Kidney (tissue), 14 donors: ENCODE results near the gene RGS6. TPM values are rescaled to one million over a fixed set of nuclear protein-coding genes. Genes with fewer than 3 reads are reported as not detected.

Experiments used
- DNase-seq, 5 donors: peaks; one replicate each; pipeline ENCODE4 v3.0.0-alpha.2; 2013 to 2020
- FAIRE-seq: peaks from 2 replicates; lab custom pipeline; 2012; peaks lifted over from hg19 to GRCh38; lab: Jason Lieb, UNC
- H3K27ac ChIP-seq, 2 donors: one replicate each; pipeline ENCODE4 v1.7.0; 2013; ENCODE audit warnings: low read depth in 2 of 2, low read length in 2 of 2, inconsistent platforms in 1 of 2
- H3K27me3 ChIP-seq: one replicate; pipeline ENCODE4 v1.7.1; 2013; ENCODE audit warnings: low read length, inconsistent platforms; ENCODE audit not compliant: control insufficient read depth, insufficient read depth
- H3K36me3 ChIP-seq, 3 donors: one replicate each; pipeline versions ENCODE4 v1.7.0 to v1.7.1; 2013; ENCODE audit warnings: low read length in 3 of 3, control low read depth in 1 of 3, inconsistent platforms in 1 of 3; ENCODE audit not compliant: insufficient read depth in 3 of 3, control insufficient read depth in 2 of 3
- H3K4me1 ChIP-seq, 3 donors: one replicate each; pipeline versions ENCODE4 v1.7.0 to v1.7.1; 2013; ENCODE audit warnings: low read length in 3 of 3, inconsistent platforms in 1 of 3, low read depth in 1 of 3; ENCODE audit not compliant: control insufficient read depth in 2 of 3, insufficient read depth in 2 of 3
- H3K4me3 ChIP-seq, 3 donors: one replicate each; pipeline versions ENCODE4 v1.7.0 to v1.8.1; 2013; ENCODE audit warnings: low read length in 3 of 3, control low read depth in 1 of 3, inconsistent platforms in 1 of 3
- H3K9ac ChIP-seq, 3 donors: one replicate each; pipeline versions ENCODE4 v1.7.0 to v1.7.1; 2013; ENCODE audit warnings: low read length in 3 of 3, control low read depth in 1 of 3, inconsistent platforms in 1 of 3
- H3K9me3 ChIP-seq, 3 donors: one replicate each; pipeline versions ENCODE4 v1.7.0 to v1.7.1; 2013; ENCODE audit warnings: low read length in 3 of 3, control low read depth in 1 of 3, inconsistent platforms in 1 of 3; ENCODE audit not compliant: control insufficient read depth in 2 of 3, insufficient read depth in 1 of 3
- intact Hi-C: fragments of 100-400 bp; cut with DNase I; formaldehyde crosslinking; loops from one replicate; pipeline ENCODE4 v1.11.1; 2022
- polyA plus RNA-seq: library from polyadenylated mRNA; stranded (reverse); fragments of 350-450 nt; fragmentation: Illumina TruSeq; extraction: RNeasy Lipid Tissue Mini Kit (QIAGEN cat#74804); gene quantifications from one replicate; pipeline ENCODE4 v1.2.3, GENCODE V29; 2014; ENCODE audit warnings: low read depth, low replicate concordance; ENCODE audit not compliant: insufficient read depth
- total RNA-seq: library from RNA; stranded (reverse); fragmentation: NEBNext Ultra II Directional; extraction: Animal tissue kit (Norgen Biotek cat#: 25700); gene quantifications from one replicate; pipeline ENCODE4 v1.2.1, GENCODE V29; 2021
- TF ChIP-seq, protein P1 (sequence below): IDR thresholded peaks from 3 replicates; pipeline ENCODE4 v1.5.1; 2012; ENCODE audit warnings: mild to moderate bottlenecking, moderate library complexity, borderline replicate concordance; ENCODE audit not compliant: insufficient read depth; ENCODE audit errors: extremely low read depth
- donor health status: control.
- donor health status: control.
- donor health status: control.
- donor health status: control.
- donor health status: control.
- donor health status: DM: yes; HTN: yes; CAD: no.
- donor health status: Normal renal cell carcinoma (clear cell type).

The RGS6 gene
- total and polyA plus RNA-seq, 2 donors from 2014 or later: 1.1 to 1.4 TPM

DNA sequence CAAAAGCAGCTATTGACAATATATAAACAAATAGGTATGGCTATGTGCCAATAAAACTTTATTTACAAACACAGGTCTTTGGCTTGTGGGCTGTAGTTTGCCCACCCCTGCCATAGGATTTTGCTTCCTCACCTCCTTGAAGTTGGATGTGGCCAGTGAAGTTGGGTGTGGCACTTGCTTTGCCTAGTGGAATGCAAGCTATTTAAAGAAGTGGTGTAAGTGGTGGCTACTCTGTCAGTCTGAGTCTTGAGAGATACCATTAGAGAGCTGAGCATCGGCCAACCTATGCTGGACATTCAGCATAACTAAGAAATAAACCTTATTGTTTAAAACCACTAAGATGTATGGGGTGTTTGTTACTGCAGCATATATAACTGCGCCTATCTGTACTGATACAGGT lies 321.3 kb downstream of the RGS6 start:
- intact Hi-C loops: no loop called here
- Histone ChIP-seq H3K9me3 (peaks cover 0 to 5% (median 0%) of the 10 kb centered on the region in 3 donors), H3K4me1 (no peaks in the 10 kb centered on the region), H3K36me3 (no peaks in the 10 kb centered on the region), H3K27ac (no peak overlapping the region), H3K4me3 (no peak overlapping the region), H3K27me3 (no peaks in the 10 kb centered on the region), H3K9ac (no peak overlapping the region)
- DNase-seq: no peak
- TF ChIP-seq, protein P1, sequence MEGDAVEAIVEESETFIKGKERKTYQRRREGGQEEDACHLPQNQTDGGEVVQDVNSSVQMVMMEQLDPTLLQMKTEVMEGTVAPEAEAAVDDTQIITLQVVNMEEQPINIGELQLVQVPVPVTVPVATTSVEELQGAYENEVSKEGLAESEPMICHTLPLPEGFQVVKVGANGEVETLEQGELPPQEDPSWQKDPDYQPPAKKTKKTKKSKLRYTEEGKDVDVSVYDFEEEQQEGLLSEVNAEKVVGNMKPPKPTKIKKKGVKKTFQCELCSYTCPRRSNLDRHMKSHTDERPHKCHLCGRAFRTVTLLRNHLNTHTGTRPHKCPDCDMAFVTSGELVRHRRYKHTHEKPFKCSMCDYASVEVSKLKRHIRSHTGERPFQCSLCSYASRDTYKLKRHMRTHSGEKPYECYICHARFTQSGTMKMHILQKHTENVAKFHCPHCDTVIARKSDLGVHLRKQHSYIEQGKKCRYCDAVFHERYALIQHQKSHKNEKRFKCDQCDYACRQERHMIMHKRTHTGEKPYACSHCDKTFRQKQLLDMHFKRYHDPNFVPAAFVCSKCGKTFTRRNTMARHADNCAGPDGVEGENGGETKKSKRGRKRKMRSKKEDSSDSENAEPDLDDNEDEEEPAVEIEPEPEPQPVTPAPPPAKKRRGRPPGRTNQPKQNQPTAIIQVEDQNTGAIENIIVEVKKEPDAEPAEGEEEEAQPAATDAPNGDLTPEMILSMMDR: no peak
- no peak for FAIRE-seq

DNA sequence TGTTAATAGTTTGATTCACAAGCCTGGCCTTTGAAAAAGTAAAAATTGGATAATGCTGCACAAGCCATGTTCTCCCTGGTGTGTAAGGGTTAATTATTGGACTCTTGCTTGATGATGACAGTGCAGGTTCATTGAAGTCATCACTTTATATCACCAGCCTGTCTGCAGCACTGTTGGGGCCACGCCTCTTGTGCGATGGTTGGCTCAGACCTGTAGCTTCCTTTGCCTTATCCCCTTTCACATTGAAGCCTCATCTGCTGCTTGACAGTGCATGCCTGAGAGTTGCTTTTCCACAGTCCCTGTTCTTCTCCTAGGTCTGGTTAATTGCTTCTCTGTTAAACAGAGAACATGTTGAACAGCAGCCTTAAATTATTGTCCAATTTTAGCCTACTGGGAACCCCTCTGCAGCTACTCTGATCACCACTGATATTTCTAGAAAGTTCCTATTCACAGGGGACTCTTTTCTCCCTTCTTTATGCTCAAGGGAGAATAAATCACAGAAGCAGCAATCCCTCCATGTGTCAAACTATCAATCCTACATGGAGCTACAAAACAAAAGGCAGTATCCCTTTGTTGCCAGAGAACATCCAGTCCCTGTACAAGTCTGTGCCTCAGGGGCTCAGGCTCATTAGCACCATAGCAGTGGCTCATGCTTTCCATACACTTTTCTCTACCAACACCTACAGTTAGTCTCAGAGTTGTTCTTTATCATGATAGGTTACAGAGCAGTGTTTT lies 322.1 kb downstream of the RGS6 start:
- no peaks in the 10 kb centered on the region for H3K4me1 ChIP-seq
- H3K27ac ChIP-seq: no peak overlapping the region
- DNase-seq (no peak), FAIRE-seq (no peak)
- no peaks in the 10 kb centered on the region for H3K27me3 ChIP-seq
- intact Hi-C loops: no loop called here
- peaks cover 0 to 5% (median 0%) of the 10 kb centered on the region in 3 donors for H3K9me3 ChIP-seq
- no peak overlapping the region for H3K4me3 ChIP-seq
- H3K36me3 ChIP-seq: no peaks in the 10 kb centered on the region
- TF ChIP-seq, protein P1: no peak
- no peak overlapping the region for H3K9ac ChIP-seq

DNA sequence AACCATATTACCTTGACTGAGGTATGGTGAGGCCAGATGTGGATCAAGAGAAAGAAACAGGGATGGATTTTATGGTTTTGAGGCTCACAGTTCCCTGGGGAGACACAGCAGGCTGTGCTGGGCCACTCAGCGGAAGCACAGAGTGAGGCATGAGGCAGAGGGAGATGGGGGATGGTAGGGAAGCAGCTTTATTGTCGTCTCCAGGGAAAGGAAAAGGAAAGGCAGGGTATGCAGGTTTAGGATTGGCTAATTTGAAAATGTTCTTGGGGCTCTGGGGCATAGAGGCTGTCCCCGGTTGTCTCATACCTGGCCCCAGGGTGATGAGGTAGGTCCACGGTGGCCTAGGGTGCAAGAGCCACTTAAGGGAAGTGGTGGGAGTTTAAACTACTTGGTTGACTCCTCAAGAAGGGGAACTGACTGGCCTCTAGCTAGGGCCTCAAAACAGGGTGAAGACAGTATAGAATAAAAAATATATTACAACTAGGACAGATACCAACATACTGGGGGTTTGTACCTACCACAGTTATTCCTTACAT lies 322.8 kb downstream of the RGS6 start:
- peaks cover 0 to 5% (median 0%) of the 10 kb centered on the region in 3 donors for H3K9me3 ChIP-seq
- H3K27me3 ChIP-seq: no peaks in the 10 kb centered on the region
- H3K9ac ChIP-seq: no peak overlapping the region
- intact Hi-C loops: no loop called here
- no peak overlapping the region for H3K4me3 ChIP-seq
- no peaks in the 10 kb centered on the region for H3K36me3 ChIP-seq
- H3K27ac ChIP-seq: no peak overlapping the region
- FAIRE-seq (no peak), DNase-seq (no peak)
- H3K4me1 ChIP-seq: no peaks in the 10 kb centered on the region
- TF ChIP-seq, protein P1: no peak
